Body of pancreas (tissue), 4 donors: ENCODE results near the gene ACSM5.
"Not testable (repeated sequence)": the region's sequence is repeated elsewhere in the genome, so short reads cannot be mapped to it uniquely, and the experiment has no call there.

ENCODE experiments used
- POLR2A ChIP-seq, 3 donors: fragments of 450-650 bp; IDR thresholded peaks; one replicate each; pipeline ENCODE4 v1.6.1; 2016; ENCODE audit warnings: antibody characterized with exemption in 3 of 3, mild to moderate bottlenecking in 2 of 3
- TF ChIP-seq, protein P1 (sequence below), 7 experiments: fragments of 450-650 bp in 4 of 7; fragments of 200-600 bp in 3 of 7; sonication (generic) in 3 of 7; IDR thresholded peaks; one replicate each; pipeline ENCODE4 v1.5.1; 2016 to 2019; ENCODE audit warnings: antibody characterized with exemption in 7 of 7

DNA sequence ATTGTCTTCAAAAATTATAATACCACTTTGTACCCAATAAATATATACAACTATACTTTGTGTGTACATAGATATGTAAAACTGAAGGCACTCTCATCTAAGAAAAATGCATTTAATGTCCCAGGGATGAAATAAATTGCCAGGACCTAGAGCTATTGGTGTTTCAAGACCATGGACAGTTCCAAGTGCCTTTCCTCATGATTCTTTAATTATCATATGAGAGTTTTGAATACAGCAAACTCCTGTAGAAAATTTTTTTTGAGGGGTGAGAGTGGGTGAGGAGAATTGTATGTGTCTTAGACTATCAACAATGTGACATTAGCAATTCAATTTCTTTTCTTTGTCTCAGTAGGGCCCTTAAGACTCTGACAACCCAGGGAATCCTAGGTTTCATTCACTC, 59.6 kb downstream of the ACSM5 start:
- TF ChIP-seq, protein P1, sequence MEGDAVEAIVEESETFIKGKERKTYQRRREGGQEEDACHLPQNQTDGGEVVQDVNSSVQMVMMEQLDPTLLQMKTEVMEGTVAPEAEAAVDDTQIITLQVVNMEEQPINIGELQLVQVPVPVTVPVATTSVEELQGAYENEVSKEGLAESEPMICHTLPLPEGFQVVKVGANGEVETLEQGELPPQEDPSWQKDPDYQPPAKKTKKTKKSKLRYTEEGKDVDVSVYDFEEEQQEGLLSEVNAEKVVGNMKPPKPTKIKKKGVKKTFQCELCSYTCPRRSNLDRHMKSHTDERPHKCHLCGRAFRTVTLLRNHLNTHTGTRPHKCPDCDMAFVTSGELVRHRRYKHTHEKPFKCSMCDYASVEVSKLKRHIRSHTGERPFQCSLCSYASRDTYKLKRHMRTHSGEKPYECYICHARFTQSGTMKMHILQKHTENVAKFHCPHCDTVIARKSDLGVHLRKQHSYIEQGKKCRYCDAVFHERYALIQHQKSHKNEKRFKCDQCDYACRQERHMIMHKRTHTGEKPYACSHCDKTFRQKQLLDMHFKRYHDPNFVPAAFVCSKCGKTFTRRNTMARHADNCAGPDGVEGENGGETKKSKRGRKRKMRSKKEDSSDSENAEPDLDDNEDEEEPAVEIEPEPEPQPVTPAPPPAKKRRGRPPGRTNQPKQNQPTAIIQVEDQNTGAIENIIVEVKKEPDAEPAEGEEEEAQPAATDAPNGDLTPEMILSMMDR (IDR thresholded peaks at IDR 0.05) = not testable (repeated sequence)
- not testable (repeated sequence) for TF ChIP-seq POLR2A (IDR thresholded peaks at IDR 0.05)
